Activated gamma-delta T cell treated with anti-CD3 and anti-CD28 coated beads, Interleukin-2, amount 50 U/mL, for 16 hours (primary cell): ENCODE measurements around the gene TPP2.

Experiments used
- DNase-seq: peaks from one replicate; pipeline ENCODE4 v3.0.0-alpha.2; 2020; ENCODE audit warnings: low read depth

The TPP2 gene

GRCh38 chr13:102694937-102695336, 98.2 kb downstream of the TPP2 start, which contains the start of gene METTL21C:
Gene METTL21C (minus strand): TSS chr13:102695044. CDS start chr13:102694498, 546 bp downstream.
- DNase-seq, result no peak

DNA sequence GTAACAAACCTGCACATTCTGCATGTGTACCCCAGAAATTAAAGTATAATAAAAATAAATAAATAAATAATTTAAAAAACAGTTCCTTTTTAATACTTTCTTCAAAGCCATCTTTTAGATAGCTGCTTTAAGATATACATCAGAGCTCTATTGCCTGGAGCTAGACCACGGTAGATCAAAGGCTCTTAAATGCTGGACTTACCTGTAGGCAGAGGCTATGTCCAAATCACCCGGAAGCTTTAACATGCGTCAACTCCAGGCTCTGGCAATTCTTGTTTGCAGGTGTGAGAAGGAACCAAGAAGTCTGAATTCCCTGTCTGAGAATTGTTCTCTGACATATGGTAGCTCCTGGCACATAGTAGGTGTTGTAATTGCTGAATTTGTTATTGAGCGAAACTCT, 99.7 kb downstream of the TPP2 start:
- DNase-seq, result no peak

DNA sequence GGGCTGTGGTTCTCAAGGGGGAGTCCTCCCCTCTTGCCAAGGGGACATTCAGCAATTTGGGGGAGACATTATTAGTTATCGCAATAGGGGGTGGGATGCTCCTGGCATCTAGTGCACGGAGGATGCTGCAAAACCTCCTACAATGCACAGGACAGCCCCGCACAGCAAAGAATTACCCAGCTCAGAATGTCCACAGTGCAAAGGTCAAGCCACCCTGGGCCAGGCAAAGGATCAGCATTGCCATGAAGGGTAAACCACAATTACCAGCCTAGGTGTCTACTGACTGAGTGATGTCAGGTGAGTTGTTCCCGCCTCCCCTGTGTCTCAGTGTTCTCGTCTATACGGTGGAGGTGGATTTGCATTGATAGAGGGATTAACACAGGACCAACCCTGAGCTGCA, 100.5 kb downstream of the TPP2 start:
- DNase-seq, result no peak

GRCh38 chr13:102697929-102698648, 101.3 kb downstream of the TPP2 start:
- no peak for DNase-seq

- no peak for DNase-seq
Observed at GRCh38 chr13:102698649-102698980, 101.8 kb downstream of the TPP2 start.

DNA sequence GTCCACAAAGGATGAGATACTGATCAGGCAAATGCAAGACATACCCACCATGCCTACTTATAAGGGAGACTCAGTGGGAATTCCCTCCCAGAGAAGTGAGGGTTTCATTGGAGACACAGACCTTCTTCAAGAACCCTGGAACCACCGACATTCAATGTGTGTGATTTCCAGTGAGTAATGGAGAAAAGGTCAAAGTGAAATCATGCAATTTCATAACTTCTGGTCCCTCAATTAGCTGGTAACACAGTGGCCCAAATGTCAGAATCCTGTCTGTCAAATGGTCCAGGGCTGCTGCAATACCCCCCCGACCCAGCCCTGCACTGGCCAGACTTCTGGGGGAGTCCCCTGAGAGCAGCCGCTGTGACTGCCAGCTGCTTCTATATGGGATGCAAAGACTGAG, 102.7 kb downstream of the TPP2 start:
- no peak for DNase-seq

DNA sequence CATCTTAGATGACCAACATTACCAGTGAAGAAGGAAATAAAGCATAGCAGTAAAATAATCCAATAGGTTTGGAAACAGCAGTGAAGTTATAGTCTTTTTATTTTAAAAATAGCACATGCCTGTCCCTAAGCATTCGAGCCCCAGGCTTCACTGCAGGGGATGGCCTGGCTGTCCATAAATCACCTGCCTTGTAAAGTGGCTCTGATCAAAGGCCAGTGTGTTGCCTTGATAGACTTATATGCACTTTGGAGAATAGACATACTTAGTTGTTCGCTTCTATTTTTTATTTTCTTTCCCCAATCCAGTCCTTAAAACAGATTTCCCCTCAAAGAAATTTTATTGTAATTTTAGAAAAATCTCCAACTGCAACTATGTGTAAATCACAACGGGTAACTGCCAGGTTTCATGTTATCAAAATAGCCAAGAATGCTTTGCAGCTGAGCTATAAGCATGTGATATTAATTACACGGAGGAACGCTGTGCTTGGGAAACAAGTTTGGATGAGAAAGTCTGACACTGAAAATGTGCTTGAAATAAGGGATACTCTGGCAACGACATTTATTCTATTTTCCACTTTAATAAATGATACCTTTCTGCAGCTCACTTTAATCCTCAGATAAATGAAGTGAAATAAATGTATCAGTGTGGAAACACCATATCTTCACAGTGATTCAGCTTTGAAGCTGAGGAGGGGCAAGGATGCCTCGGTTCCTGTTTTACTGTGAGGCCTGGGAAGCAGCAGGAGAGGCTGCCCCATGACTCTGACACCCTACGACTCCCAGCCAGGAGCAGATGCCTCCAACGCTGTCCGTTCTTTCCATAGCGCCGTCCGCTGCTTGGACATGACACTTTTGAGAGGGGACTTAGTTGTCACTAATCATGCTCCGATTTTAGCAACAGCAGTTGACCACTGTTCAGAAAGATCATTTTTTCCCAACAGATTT, 103.6 kb downstream of the TPP2 start:
- no peak for DNase-seq

DNA sequence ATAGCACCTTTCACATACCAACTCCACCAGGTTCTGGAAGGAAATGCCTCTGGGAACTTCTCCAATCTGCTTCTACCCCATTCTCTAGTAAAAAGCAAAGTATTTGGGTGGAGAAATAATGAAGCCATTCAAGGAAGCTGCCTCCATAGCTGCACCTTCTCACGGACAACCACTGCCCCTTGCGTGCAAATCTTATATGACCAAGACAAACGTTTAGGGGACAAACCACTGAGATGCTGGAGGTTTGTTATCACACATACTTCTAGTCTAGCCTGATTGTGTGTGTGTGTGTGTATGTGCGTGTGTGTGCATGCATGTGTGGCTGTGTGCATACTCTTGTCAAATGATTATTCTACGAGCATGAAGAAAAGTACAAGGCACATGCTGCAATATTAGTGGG, 104.5 kb downstream of the TPP2 start:
- no peak for DNase-seq

DNA sequence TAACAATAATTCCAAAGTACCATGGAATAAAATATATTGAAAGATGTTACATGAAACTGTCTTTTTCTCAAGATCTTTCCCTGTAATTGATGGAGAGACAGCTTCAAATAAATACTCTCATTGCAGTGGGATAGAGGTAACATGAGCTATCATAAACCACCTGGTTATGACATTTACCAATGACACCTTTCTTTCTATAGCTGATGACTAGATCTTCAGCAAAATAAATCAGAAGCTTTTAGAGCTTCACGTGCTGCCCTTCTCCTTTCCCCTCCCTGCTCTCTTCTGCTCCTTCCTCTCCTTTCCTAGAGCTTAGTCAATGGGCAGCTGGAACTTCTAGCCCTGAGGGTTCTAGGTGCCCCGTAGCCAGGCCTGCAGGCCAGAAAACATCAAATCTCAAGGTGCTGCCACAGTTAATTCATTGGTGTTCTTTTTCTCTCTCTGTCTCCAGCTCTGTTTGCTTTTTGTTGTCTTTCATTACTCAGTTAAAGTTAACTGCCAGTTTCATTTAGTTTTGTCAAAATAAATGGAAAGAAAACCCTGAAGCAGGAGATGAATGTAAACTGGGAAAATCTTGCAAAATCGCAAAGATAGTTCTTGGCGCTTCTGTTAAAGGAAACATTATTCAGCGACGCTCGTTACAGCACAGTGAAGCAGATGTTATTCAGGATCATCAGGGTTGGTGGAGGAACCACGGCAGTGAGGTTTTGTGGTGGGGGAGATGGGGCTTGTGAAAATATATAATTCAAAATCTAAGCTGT, 106.4 kb downstream of the TPP2 start:
- no peak for DNase-seq

DNA sequence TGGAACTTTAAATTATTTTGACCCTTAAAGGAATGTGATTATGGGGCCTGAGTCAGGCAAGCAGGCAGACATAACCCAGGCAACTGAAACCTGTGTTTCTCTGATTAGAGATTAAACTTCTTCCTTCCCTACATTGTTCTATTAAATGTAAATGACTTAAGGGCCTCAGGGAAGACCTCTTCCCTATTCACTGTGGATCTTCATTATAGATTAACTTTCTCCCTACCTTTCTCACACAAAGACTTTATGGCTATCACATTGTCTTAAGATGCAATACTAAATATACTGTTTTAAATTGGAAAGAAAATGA, 106.9 kb downstream of the TPP2 start:
- DNase-seq, result no peak

DNA sequence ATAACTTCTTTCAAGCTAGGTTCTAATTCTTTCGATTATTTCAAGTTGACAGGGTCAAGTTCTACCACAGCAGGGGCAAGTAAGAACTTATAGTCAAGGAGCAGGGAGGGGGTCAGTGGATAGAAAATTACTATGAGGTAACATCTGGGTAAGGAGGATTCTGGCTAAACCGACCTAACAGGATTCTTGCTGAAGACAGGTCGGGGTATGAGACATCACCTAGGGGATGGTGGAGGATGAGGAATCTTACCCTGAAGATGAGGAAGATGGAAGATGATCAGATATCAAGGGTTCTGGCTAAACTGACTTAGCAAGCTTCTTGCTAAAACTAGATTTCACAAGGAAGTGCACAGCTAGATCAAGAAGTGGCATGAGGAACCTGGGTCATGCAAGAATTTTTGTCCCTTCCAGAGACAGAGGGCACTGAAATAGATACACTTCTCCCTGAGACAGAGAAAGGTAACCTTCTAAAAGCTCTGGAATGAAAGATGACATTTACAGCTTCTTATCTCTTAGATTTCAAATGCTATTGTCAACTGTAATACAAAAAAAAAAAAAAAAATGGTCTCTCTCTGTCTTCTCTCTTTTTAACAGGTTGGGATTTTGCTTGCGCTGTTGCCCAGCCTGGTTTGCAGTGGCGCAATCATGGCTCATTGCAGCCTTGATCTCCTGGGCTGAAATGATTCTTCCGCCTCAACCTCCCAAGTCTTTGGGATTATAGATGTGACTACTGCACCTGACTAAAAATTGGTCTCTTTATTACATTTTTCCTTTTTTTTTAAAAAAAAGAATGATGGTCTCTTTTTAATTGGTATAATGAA, 107.7 kb downstream of the TPP2 start:
- no peak for DNase-seq

GRCh38 chr13:102707467-102707866, 110.7 kb downstream of the TPP2 start:
- DNase-seq, result no peak

DNA sequence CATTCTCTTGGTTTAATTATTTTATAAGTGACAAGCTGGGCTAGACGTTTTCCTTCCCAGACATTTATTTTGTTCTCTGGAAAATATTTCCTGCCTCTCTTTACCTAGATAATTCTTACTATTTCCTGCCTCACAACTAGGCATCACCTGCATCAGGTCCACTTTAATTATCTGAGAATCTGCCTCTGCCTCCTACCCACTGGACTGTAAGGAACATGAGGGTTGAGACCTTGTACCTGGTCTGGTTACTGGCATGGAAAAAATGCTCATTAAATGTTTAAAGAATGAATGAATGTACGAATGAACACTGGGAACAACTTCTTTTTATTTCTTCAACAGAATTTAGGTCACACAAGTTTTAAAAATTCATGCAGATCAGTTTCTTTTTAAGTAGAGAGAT, 111.4 kb downstream of the TPP2 start:
- DNase-seq, result no peak

DNA sequence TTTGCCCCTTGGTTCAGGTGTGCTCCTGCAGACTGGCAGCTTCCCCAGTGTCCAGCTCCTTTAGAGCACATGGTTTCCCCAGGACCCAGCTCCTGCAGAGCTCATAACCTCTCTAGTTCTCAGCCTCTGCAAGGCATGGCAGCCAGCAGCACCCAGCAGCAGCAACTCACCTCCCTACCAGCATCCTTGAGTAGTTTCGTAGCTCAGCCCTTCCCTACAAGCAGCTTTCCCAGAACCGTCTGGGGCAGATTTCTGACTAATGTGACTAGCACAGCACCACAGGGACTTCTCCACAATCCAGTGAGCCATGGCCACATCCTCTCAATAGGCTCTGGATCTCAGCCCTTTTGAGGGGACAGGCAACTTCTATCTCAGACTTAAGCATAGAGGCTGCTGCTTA, 112.2 kb downstream of the TPP2 start:
- DNase-seq, result no peak

DNA sequence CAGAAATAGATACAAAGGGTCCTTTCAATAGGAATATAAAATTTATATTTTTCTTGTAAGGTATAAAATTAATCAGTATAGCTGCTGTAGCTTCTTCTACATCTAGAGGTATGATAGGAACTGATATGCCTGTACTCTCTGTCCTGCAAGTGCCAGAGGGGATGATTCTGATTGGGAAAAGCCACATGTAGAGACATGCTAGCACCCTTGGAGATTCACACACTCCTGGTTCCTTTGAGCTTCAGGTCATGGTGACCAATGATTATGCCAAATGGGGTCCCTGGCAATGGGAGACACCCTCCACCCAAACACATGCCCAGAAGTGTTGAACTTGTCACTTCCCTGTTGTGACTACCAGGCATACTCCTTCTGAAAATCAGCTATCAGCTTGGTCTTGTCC, 112.8 kb downstream of the TPP2 start:
- DNase-seq, result no peak

GRCh38 chr13:102710261-102710679, 113.5 kb downstream of the TPP2 start:
- DNase-seq, result no peak

- no peak for DNase-seq
Observed at GRCh38 chr13:102715447-102715846, 118.7 kb downstream of the TPP2 start.

DNA sequence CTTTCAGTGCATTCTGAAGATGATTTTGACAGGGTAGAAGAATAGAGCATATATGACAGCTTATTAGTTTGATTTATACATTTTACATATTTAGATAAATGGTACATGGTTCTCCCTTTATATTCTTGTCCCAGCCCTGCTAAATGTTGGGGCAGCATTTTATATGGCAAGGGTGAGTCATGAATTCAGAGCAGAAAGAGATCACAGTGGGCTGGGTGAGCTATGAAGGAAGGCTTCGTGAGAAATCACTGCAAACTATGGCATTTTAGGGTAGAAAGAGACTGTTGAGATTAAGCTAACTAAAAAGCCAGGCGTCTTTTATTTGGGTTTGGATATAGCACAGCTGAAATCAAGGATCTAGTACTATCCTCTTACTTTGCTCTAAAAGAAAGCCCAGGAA, 122.0 kb downstream of the TPP2 start:
- no peak for DNase-seq

DNA sequence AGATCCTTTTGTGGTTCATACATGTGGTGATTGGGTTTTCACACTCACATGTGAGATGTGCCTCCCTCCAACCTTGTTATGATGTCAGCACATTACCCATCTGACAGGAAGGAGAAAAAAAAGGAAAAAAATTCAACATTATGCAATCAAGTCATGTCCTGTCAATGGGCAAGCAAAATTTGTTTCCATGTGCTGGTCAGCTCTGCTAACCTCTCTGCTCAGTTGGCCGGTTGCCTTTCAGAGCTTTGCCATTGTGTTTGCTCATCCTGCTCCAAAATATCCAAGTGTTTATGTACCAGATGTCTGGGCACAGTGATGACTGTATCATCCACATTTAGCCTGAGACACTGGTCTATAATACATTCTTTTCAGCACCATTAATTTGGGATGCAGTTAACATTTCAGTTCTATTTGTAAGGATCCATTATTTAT, 125.0 kb downstream of the TPP2 start:
- no peak for DNase-seq

DNA sequence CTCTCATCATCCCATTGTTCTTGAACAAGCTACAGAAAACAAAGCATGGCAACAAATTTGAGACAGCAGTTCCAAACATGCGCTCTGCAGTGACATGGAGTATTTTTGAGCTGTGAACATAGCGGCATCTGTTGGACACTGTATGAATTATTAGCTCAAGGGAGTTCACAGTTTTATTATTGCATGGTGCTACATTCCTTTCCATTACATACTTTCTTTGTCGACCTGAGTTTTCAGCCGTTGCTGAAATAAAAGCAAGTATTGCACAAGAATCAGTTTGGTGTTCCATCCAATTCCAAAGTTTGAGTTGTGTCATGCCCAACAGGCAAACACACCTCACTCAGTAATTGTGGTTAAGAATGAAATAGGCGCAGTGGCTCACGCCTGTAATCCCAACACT, 128.1 kb downstream of the TPP2 start:
- DNase-seq, result no peak

DNA sequence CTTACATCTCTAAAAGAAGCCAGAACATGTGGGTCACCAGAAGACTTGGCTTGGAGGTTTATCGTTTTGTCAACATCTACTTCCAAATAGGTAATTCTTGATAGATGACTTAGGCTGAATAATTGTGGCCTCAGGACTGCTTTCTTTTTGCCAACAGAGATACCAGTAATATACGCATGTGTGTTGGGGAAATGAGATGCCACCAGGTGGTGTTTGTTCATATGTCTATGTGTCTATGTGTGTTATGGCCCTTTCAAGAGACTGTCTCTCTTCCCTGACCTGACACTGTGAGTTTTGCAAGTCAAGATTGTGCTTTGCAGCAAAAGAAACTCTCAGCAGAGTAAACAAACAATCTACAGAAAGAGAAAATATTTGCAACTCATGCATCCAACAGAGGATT, 129.6 kb downstream of the TPP2 start:
- DNase-seq, result no peak
